HL-60 (cell line): ENCODE measurements around the gene TRAPPC6A.
A peak's percentile ranks its signal among the peaks of the same experiment; 100 is the strongest.

Source experiments
- DNase-seq, 2 experiments: peaks; one replicate each; pipeline ENCODE4 v3.0.0-alpha.2; 2010 to 2020; ENCODE audit warnings: low read depth in 1 of 2, low spot score in 1 of 2
- H3K27ac ChIP-seq: fragments of 250-450 bp; sonication (Bioruptor Pico); replicated peaks from 2 replicates; pipeline ENCODE4 v1.5.1; 2020; ENCODE audit warnings: mild to moderate bottlenecking, moderate library complexity
- H3K27me3 ChIP-seq: fragments of 250-450 bp; sonication (Bioruptor Pico); 2 replicates; pipeline ENCODE4 v1.5.1; 2021; ENCODE audit warnings: mild to moderate bottlenecking, moderate library complexity; ENCODE audit not compliant: insufficient read depth, poor library complexity, severe bottlenecking
- H3K4me3 ChIP-seq: replicated peaks from 2 replicates; pipeline ENCODE4 v1.5.1; 2011; ENCODE audit warnings: mild to moderate bottlenecking, control low read depth, low read length; ENCODE audit not compliant: insufficient read depth
- CTCF ChIP-seq: IDR thresholded peaks from one replicate; pipeline ENCODE4 v1.5.1; 2011; ENCODE audit warnings: low read length, control low read depth, inconsistent platforms; ENCODE audit not compliant: insufficient read depth
- GABPA ChIP-seq: IDR thresholded peaks from 2 replicates; pipeline ENCODE4 v1.6.1; 2012; ENCODE audit warnings: low read depth
- POLR2AphosphoS5 ChIP-seq: IDR thresholded peaks from 2 replicates; pipeline ENCODE4 v1.6.1; 2012; ENCODE audit warnings: low read depth
- REST ChIP-seq: IDR thresholded peaks from 2 replicates; pipeline ENCODE4 v1.6.1; 2012; ENCODE audit warnings: low read depth; ENCODE audit not compliant: insufficient replicate concordance
- SPI1 ChIP-seq: IDR thresholded peaks from 2 replicates; pipeline ENCODE4 v1.6.1; 2012; ENCODE audit warnings: low read depth, mild to moderate bottlenecking, borderline replicate concordance

The TRAPPC6A gene

GRCh38 chr19:45184115-45184514, 6.1 kb upstream of the TRAPPC6A start:
- Histone ChIP-seq H3K4me3 (no peak overlapping the region), H3K27me3 (no peaks in the 10 kb centered on the region), H3K27ac (no peak overlapping the region)
- DNase-seq: no peak
- TF ChIP-seq POLR2AphosphoS5: no peak
- TF ChIP-seq SPI1: peak; percentile 53

- no peak for TF ChIP-seq CTCF
- no peak for TF ChIP-seq POLR2AphosphoS5
- peak; percentile 33; the same call in 1 of the 2 replicates for TF ChIP-seq SPI1
- Histone ChIP-seq H3K27ac (no peak overlapping the region), H3K4me3 (no peak overlapping the region), H3K27me3 (no peaks in the 10 kb centered on the region)
- no peak for DNase-seq
Measured at GRCh38 chr19:45182758-45183157, 4.7 kb upstream of the TRAPPC6A start.

GRCh38 chr19:45180936-45181335, 2.9 kb upstream of the TRAPPC6A start:
- no peak for TF ChIP-seq SPI1
- no peak for TF ChIP-seq POLR2AphosphoS5
- TF ChIP-seq CTCF: no peak
- no peak for TF ChIP-seq GABPA
- no peak for TF ChIP-seq REST
- H3K27ac ChIP-seq: no peak overlapping the region
- H3K27me3 ChIP-seq: no peaks in the 10 kb centered on the region
- no peak for DNase-seq
- no peak overlapping the region for H3K4me3 ChIP-seq

GRCh38 chr19:45179892-45180370, 1.9 kb upstream of the TRAPPC6A start:
- no peak for TF ChIP-seq CTCF
- no peak for TF ChIP-seq SPI1
- no peak for TF ChIP-seq GABPA
- TF ChIP-seq REST: no peak
- TF ChIP-seq POLR2AphosphoS5: no peak
- Histone ChIP-seq H3K4me3 (peak overlapping the region; percentile 94), H3K27ac (peak overlapping the region; percentile 49; the same call in 1 of the 2 replicates), H3K27me3 (no peaks in the 10 kb centered on the region)
- no peak for DNase-seq
